SKM-1 treated with dmso at 0.1 percent for 144 hours (cell line): ENCODE results near the gene VEPH1.
"Not testable (repeated sequence)": the region's sequence is repeated elsewhere in the genome, so short reads cannot be mapped to it uniquely, and the experiment has no call there.

Experiments used
- DNase-seq: peaks from one replicate; lab custom pipeline; 2025; ENCODE audit not compliant: unreplicated experiment; lab: John Stamatoyannopoulos, UW

The VEPH1 gene

GRCh38 chr3:157355276-157355675 lies 147.9 kb downstream of the VEPH1 start:
- DNase-seq = no peak

- DNase-seq = no peak
Measured at GRCh38 chr3:157354722-157355121, 148.5 kb downstream of the VEPH1 start.

DNA sequence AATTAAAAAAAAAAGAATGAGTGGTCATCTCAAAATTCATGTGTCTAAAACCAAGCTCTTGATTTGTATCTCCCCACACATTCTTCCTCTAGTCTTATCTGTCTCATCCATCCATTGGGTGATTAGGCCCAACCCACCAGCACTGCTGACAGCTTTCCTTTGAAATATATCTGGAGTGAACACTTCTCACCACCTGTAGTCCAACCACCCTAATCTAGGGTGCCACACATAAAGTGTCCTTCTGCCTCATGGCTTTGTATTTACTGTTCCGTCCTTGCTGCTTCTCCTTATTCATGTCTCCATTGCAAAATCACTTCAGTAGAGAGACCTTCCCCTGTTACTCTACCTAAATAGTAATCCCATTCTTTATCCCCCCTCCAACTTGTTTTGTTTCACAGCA lies 149.0 kb downstream of the VEPH1 start:
- no peak for DNase-seq

DNA sequence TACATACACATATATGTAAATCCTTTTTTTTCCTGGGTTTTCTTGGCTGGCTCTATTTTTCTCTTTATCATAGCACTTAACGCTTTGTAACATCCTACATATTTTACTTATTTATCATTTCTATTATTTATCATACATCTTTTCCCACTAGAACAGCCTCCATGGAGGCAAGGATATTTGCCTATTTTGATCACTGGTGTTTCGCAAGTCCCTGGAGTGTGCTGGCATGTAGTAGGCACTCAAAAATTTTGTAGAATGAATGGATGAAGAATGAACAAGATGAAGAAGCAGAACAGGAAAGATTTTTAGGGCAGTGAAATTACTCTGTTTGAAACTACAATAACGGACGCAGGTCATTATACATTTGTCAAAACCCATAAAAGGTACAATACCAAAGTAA lies 149.6 kb downstream of the VEPH1 start:
- no peak for DNase-seq

DNA sequence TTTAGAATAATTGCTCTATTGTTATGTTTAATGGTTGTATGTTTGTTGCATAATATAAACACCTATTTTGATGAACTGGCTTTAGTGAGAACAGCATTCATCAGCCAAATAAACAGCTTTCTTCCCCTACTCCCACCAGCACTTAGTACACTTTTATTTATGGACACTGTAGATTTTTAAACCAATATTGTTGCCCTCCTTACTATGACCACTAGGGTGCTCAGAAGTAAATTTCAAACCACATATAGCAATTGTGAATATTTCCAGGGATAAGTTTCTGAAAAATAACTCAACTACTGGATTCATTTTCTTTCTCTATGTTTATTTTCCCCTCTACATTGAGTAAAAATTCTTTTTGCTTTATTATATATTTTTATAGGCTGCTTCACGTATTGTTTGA lies 151.2 kb downstream of the VEPH1 start:
- no peak for DNase-seq

DNA sequence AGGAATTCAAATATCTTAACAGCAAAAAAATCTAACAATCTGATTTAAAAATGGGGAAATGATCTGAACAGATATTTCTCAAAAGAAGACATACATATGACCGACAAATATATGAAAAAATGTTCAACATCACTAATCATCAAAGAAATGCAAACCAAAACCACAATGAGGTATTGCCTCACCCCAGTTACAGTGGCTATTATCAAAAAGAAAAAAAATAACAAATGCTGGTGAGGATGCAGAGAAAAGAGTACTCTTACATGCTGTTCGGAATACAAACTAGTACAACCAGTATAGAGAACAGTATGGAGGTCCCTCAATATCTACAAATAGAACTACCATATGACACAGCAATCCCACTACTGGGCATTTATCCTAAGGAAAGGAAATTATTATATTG lies 152.6 kb downstream of the VEPH1 start:
- not testable (repeated sequence) for DNase-seq

DNA sequence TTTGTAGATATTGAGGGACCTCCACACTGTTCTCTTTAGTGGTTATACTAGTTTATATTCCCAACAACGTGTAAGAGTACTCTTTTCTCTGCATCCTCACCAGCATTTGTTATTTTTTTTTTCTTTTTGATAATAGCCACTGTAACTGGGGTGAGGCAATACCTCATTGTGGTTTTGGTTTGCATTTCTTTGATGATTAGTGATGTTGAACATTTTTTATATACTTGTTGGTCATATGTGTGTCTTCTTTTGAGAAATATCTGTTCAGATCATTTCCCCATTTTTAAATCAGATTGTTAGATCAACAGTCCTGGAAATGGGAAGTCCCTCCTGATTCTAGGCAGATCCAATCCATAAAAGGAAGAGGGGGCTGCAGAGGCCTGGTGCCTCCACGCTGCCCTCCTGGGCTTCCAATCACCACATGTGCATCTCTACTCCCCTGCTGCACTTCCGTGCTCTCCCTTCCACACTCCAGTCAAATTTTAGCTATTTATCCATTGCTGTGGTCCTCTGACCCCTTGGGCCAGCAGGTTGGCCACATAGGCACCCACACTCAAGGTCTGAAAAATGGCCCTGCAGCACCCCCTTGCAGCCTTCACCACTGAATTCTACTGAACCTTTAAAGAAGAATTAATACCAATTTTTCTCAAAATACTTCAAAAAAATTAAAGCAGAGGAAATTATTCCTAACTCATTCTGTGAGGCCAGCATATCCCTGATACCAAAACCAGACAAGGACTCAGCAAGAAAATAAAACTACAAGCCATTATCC lies 154.7 kb downstream of the VEPH1 start:
- DNase-seq = not testable (repeated sequence)

DNA sequence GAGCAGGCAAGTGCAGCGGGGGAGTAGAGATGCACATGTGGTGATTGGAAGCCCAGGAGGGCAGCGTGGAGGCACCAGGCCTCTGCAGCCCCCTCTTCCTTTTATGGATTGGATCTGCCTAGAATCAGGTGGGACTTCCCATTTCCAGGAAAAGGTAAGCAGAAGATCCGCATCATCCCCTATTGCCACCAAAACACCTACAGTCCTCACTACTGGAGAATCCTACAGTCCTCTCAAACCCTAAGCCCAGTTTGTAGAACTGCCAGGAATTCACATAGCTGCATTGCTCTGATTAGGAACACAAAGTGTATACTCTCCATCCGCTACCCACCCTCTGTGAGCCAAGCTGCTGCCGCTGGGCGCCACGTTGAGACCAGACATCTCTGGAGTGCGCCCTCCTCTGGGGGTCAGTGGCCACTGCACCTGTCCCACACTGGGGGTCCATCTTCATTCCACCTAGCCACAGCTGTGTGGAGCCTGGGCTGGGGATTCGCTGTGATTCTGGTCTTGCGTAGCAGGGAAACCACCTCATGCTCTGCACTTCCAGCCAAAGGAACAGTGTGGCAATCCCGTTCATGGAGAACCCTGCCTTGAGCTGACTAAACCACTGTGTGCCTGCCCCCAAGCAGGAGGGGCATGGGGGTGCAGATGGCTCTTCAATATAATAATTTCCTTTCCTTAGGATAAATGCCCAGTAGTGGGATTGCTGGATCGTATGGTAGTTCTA lies 155.5 kb downstream of the VEPH1 start:
- DNase-seq = no peak

DNA sequence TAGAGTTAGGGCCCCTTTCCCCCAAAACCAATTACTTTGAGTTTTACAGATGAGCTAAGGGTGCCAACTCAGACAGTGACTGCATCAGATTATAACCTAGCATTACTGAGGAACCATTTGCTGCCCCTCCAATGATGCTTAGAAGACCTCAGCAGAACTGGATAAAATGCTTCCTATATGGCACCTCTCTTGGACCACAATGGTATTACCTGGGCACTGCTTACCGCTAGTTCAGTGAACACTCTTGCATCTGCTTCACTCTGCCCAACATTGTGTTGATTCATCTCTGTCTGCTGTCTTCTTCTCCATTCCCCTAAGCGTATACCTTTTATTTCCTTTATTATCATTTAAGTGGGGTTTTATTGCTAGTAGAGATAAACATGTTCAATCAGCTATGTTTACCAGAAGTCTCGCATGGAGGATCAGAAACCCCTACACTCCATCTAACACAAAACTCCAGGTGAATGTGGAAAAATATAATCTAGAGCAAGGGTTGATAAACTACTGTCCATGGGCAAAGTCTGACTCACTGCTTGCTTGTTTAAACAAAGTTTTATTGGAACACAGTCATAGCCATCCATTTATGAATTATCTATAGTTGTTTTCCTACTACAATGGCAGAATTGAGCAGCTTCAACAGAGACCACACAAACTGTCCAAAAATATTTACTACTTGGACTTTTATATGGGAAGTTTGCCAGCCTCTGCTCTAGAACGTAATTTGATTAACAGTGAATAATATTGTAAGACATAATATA lies 166.8 kb downstream of the VEPH1 start:
- no peak for DNase-seq

DNA sequence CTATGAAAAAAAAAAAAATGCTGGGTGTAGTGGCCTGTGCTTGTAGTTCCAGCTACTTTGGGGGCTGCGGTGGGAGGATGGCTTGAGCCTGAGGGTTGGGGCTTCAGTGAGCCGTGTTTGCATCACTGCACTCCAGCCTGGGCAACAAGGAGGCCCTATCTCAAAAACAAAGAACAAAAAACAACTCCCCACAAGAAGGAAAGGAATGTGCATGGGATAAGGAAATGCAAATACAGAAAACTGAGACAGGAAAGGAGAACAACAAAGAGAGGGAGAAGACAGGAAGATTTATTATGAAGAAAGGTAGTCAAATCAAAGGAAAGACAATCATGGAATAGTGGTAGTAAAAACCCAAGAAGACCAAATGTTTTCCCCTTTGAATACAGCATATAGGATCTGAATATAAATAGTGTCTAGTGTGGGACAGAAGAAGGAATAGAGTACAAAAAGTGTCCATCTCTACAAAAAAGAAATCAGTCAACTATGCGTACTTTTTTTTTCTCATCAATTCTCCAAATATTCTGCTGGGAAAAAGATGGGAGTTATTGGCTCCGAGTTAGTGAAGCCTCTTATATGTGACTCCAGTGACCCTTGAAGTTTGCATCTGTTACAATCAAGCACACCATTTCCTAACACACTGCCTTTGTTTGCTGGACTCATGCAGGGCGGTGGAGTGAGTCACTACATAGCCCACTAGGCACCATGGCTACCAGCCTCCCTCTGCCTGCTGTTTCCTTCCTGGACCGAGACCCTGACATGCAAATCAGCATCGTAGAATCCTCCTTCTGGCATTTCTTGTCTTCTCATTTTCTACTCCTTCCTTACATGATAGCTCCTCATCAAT lies 167.8 kb downstream of the VEPH1 start:
- no peak for DNase-seq

GRCh38 chr3:157333551-157333991 lies 169.6 kb downstream of the VEPH1 start:
- no peak for DNase-seq

DNA sequence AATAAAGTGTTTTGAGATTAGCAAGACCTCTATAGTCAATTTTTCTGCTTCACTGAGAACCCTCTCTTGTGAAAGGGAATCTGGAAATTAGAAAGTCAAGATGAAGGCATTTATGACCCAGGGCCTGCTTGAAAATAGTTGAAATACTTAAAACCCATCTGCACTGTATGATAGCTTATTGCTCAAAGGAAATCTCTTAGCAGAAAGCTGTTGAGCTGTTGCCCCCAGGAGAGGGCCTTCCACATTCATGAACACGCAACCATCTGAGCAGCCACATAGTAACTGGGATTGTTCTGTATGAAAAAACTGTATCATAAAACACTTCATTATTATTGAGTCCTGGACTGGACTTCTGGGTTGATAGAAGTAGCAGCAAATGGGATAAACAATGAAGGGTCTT lies 173.0 kb downstream of the VEPH1 start:
- no peak for DNase-seq

DNA sequence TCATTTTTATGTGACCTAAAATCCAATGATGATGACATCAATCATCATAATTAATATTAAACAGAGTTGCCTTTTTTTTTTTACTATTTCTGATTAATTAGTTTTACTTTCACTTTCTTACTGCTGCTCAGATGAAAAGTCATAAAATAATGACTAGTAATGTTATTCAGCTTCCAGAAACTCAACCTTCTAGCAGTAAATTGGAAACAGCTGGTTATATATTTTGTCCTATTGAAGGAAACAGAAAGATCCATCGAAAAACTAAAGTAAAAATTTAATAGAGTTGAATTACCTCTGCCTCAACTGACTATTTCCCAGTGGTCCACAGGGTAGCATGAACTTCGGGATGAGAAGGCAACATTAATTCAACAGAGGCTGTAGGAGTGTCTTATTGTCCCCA lies 173.7 kb downstream of the VEPH1 start:
- DNase-seq = no peak

- no peak for DNase-seq
Measured at GRCh38 chr3:157327837-157328236, 175.4 kb downstream of the VEPH1 start.

DNA sequence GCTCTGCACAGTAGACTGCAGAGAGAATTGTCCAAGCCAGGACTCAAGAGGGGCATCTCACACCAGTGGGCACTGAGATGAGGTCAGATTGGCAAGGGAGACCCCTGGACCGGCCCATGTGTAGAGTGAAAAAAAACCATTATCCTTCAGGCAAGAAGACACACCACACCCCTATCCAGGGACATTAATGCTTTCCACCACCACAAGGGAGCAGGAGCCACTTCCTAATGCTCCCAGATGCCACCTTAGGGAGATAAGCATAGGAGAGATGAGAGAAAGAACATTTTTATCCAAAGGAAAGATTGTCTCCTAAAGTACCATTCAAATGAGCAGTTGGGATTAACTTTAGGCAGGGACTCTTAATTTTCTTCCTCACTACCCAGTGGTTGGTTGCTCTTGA lies 176.2 kb downstream of the VEPH1 start:
- DNase-seq = no peak

DNA sequence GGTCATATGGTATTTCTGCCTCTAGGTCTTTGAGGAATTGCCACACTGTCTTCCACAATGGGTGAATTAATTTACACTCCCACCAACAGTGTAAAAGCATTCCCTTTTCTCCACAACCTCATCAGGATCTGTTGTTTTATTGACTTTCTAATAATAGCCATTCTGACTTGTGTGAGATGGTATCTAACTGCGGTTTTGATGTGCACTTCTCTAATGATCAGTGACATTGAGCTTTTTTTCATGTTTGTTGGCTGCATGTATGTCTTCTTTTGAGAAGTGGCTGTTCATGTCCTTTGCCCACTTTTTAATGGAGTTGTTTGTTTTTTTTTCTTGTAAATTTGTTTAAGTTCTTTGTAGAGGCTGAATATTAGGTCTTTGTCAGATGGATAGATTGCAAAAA lies 178.3 kb downstream of the VEPH1 start:
- DNase-seq = not testable (repeated sequence)

GRCh38 chr3:157323360-157323759 lies 179.9 kb downstream of the VEPH1 start:
- no peak for DNase-seq

- no peak for DNase-seq
Measured at GRCh38 chr3:157319672-157320071, 183.5 kb downstream of the VEPH1 start.

GRCh38 chr3:157318639-157319288 lies 184.5 kb downstream of the VEPH1 start:
- no peak for DNase-seq

DNA sequence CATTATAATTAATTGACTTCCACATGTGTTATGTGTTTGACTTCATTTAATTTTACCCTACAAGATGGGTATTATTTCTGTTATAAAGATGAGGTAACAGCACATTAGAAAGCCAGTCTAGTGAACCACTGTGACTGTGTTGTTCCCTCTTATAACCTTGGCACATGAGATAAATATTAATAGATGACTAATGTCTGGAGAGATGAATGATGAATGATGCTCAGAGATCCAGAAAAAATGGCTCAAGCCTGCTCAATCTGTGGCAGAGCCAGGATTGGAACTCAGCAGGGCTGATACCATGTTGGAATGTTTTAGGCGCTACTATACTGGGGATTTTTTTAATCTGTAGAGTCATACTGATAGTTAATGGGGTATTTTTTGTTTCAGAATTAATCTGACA lies 185.3 kb downstream of the VEPH1 start:
- DNase-seq = no peak
